ENCODE data around the gene CMAS.
"Not testable (repeated sequence)": the region's sequence is repeated elsewhere in the genome, so short reads cannot be mapped to it uniquely, and the experiment has no call there.

CMAS gene

GRCh38 chr12:22048351-22049041 is 2.5 kb downstream of the CMAS start:
- DNase-seq, result no peak

GRCh38 chr12:22050078-22050477 is 4.1 kb downstream of the CMAS start:
- DNase-seq, result no peak

- no peak for DNase-seq
Observed at GRCh38 chr12:22051114-22051698, 5.2 kb downstream of the CMAS start.

GRCh38 chr12:22052994-22053393 is 7.0 kb downstream of the CMAS start:
- DNase-seq, result not testable (repeated sequence)

- no peak for DNase-seq
Observed at GRCh38 chr12:22054155-22054554, 8.1 kb downstream of the CMAS start.

- no peak for DNase-seq
Observed at GRCh38 chr12:22056607-22057006, 10.6 kb downstream of the CMAS start.

- no peak for DNase-seq
Observed at GRCh38 chr12:22059976-22060647, 14.1 kb downstream of the CMAS start.

GRCh38 chr12:22064968-22065367 is 18.9 kb downstream of the CMAS start:
- DNase-seq, result no peak

GRCh38 chr12:22066310-22066709 is 20.3 kb downstream of the CMAS start:
- DNase-seq, result no peak

GRCh38 chr12:22069851-22070250 is 23.8 kb downstream of the CMAS start:
- DNase-seq, result no peak

GRCh38 chr12:22082190-22082701 is 36.2 kb downstream of the CMAS start:
- DNase-seq, result no peak

GRCh38 chr12:22083167-22083566 is 37.1 kb downstream of the CMAS start:
- no peak for DNase-seq

- no peak for DNase-seq
Observed at GRCh38 chr12:22084852-22085251, 38.8 kb downstream of the CMAS start.

GRCh38 chr12:22088886-22089285 is 42.9 kb downstream of the CMAS start:
- no peak for DNase-seq

GRCh38 chr12:22089486-22089885 is 43.5 kb downstream of the CMAS start:
- DNase-seq, result no peak

GRCh38 chr12:22099062-22099461 is 53.0 kb downstream of the CMAS start:
- DNase-seq, result not testable (repeated sequence)

GRCh38 chr12:22100958-22101748 is 55.1 kb downstream of the CMAS start:
- no peak for DNase-seq

GRCh38 chr12:22101749-22102243 is 55.8 kb downstream of the CMAS start:
- no peak for DNase-seq

- no peak for DNase-seq
Observed at GRCh38 chr12:22103418-22103817, 57.4 kb downstream of the CMAS start.

- no peak for DNase-seq
Observed at GRCh38 chr12:22105542-22105941, 59.5 kb downstream of the CMAS start.

- no peak for DNase-seq
Observed at GRCh38 chr12:22110176-22110575, 64.2 kb downstream of the CMAS start.

Measured in 8988T (cell line).